KMS-11 (cell line): ENCODE results near the gene SLC38A10.

Experiments used
- H2AFZ ChIP-seq: fragments of 200-600 bp; sonication (generic); 2 replicates; pipeline ENCODE4 v1.6.1; 2016; ENCODE audit warnings: antibody characterized with exemption, mixed run types, low read depth
- H3K27ac ChIP-seq: fragments of 200-600 bp; sonication (generic); 2 replicates; pipeline ENCODE4 v1.6.1; 2016; ENCODE audit warnings: mild to moderate bottlenecking, mixed run types
- H3K27me3 ChIP-seq: fragments of 200-600 bp; sonication (generic); 2 replicates; pipeline ENCODE4 v1.6.1; 2017; ENCODE audit warnings: mild to moderate bottlenecking, low read depth, mixed run types, moderate library complexity; ENCODE audit not compliant: insufficient read depth
- H3K36me3 ChIP-seq: fragments of 200-600 bp; sonication (generic); 2 replicates; pipeline ENCODE4 v1.6.1; 2017; ENCODE audit warnings: mild to moderate bottlenecking, mixed run types; ENCODE audit not compliant: insufficient read depth
- H3K4me1 ChIP-seq: fragments of 200-600 bp; sonication (generic); 2 replicates; pipeline ENCODE4 v1.6.1; 2016; ENCODE audit warnings: mild to moderate bottlenecking, low read depth, mixed run types; ENCODE audit not compliant: poor library complexity, severe bottlenecking
- H3K4me2 ChIP-seq: fragments of 200-600 bp; sonication (generic); 2 replicates; pipeline ENCODE4 v1.7.0; 2016; ENCODE audit warnings: mild to moderate bottlenecking, mixed run types
- H3K4me3 ChIP-seq: fragments of 200-600 bp; sonication (generic); IDR thresholded peaks from 2 replicates; pipeline ENCODE4 v1.6.1; 2017; ENCODE audit warnings: low read depth, low read length, mixed read lengths; ENCODE audit not compliant: insufficient read depth
- H3K79me2 ChIP-seq: fragments of 200-600 bp; sonication (generic); 2 replicates; pipeline ENCODE4 v1.6.1; 2016; ENCODE audit warnings: low read depth, mixed run types; ENCODE audit not compliant: insufficient read depth
- H3K9ac ChIP-seq: fragments of 200-600 bp; sonication (generic); 2 replicates; pipeline ENCODE4 v1.6.1; 2016; ENCODE audit warnings: mild to moderate bottlenecking, mixed run types
- H4K20me1 ChIP-seq: fragments of 200-600 bp; sonication (generic); 2 replicates; pipeline ENCODE4 v1.6.1; 2016; ENCODE audit warnings: mild to moderate bottlenecking, mixed run types; ENCODE audit not compliant: insufficient read depth
- CTCF ChIP-seq: fragments of 200-600 bp; sonication (generic); conservative IDR thresholded peaks from 2 replicates; pipeline ENCODE4 v1.6.1; 2017; ENCODE audit warnings: low read depth, mild to moderate bottlenecking, antibody characterized with exemption, low read length, moderate library complexity, mixed read lengths

SLC38A10 gene

GRCh38 chr17:81317530-81317821, 22.4 kb upstream of the SLC38A10 start:
- Histone ChIP-seq H3K36me3 (no peaks in the 10 kb centered on the region), H3K27ac (no peak overlapping the region), H4K20me1 (no peaks in the 10 kb centered on the region), H3K9ac (no peak overlapping the region), H3K4me3 (no peak overlapping the region), H3K4me1 (no peaks in the 10 kb centered on the region), H2AFZ (no peak overlapping the region), H3K27me3 (peaks cover 100% of the 10 kb centered on the region), H3K4me2 (no peak overlapping the region), H3K79me2 (no peaks in the 10 kb centered on the region)
- no peak for TF ChIP-seq CTCF

GRCh38 chr17:81315885-81316391, 20.8 kb upstream of the SLC38A10 start:
- no peak overlapping the region for H2AFZ ChIP-seq
- H3K27me3 ChIP-seq, result peaks cover 100% of the 10 kb centered on the region
- H3K4me3 ChIP-seq, result no peak overlapping the region
- no peak overlapping the region for H3K27ac ChIP-seq
- H4K20me1 ChIP-seq, result no peaks in the 10 kb centered on the region
- no peak for TF ChIP-seq CTCF
- H3K36me3 ChIP-seq, result no peaks in the 10 kb centered on the region
- H3K9ac ChIP-seq, result no peak overlapping the region
- no peaks in the 10 kb centered on the region for H3K79me2 ChIP-seq
- H3K4me2 ChIP-seq, result no peak overlapping the region
- no peaks in the 10 kb centered on the region for H3K4me1 ChIP-seq

GRCh38 chr17:81315129-81315884, 20.2 kb upstream of the SLC38A10 start:
- Histone ChIP-seq H3K36me3 (no peaks in the 10 kb centered on the region), H2AFZ (no peak overlapping the region), H3K9ac (no peak overlapping the region), H3K79me2 (no peaks in the 10 kb centered on the region), H3K4me3 (no peak overlapping the region), H3K27ac (no peak overlapping the region), H3K4me1 (no peaks in the 10 kb centered on the region), H3K4me2 (no peak overlapping the region), H3K27me3 (peaks cover 100% of the 10 kb centered on the region), H4K20me1 (no peaks in the 10 kb centered on the region)
- TF ChIP-seq CTCF, result no peak

- H3K79me2 ChIP-seq, result no peaks in the 10 kb centered on the region
- H4K20me1 ChIP-seq, result no peaks in the 10 kb centered on the region
- no peak overlapping the region for H3K27ac ChIP-seq
- no peaks in the 10 kb centered on the region for H3K36me3 ChIP-seq
- no peak overlapping the region for H3K9ac ChIP-seq
- no peak overlapping the region for H3K4me3 ChIP-seq
- H3K4me2 ChIP-seq, result no peak overlapping the region
- peaks cover 100% of the 10 kb centered on the region for H3K27me3 ChIP-seq
- H3K4me1 ChIP-seq, result no peaks in the 10 kb centered on the region
- no peak for TF ChIP-seq CTCF
- H2AFZ ChIP-seq, result no peak overlapping the region
These were observed 19.4 kb upstream of the SLC38A10 start for GRCh38 chr17:81314398-81315081.
